Motor neuron (in vitro differentiated cells): ENCODE data around the gene SLC22A16. TPM values are rescaled to one million over a fixed set of nuclear protein-coding genes. Genes with fewer than 3 reads are reported as not detected.

Source experiments
- ATAC-seq, 8 experiments: fragments of 200-7000 bp; cut with Tn5 transposase; replicated peaks in 6 of 8; 2 replicates each; pipeline ENCODE4 v1.8.0; 2021; ENCODE audit warnings: mild to moderate bottlenecking in 8 of 8, moderate library complexity in 8 of 8
- H3K27ac ChIP-seq, 2 donors: fragments of 250-450 bp; sonication (Bioruptor Pico); 2 replicates each; pipeline ENCODE4 v1.9.0; 2021; ENCODE audit warnings: antibody characterized with exemption in 2 of 2, mild to moderate bottlenecking in 2 of 2, moderate library complexity in 1 of 2
- H3K4me1 ChIP-seq, 2 donors: fragments of 250-450 bp; sonication (Bioruptor Pico); replicated peaks in 1 of 2; 2 replicates each; pipeline ENCODE4 v1.6.1; 2021; ENCODE audit warnings: antibody characterized with exemption in 2 of 2, mild to moderate bottlenecking in 2 of 2, moderate library complexity in 1 of 2
- H3K4me3 ChIP-seq, 5 donors: fragments of 250-450 bp; sonication (Bioruptor Pico); 2 replicates each; pipeline ENCODE4 v1.9.0; 2021; ENCODE audit warnings: antibody characterized with exemption in 5 of 5, mild to moderate bottlenecking in 5 of 5, moderate library complexity in 4 of 5
- WGBS, 10 experiments: fragments of 450-650 bp; shearing (Covaris generic); methylation state at CpG; one replicate each; pipeline ENCODE4 v1.0.0; 2022; 5-methylcytosine and 5-hydroxymethylcytosine counted together
- in situ Hi-C, 9 experiments: fragments of 400-800 bp; cut with MboI; loops; one replicate each; pipeline ENCODE4 v1.15.0; 2021; ENCODE audit warnings: low sequenced_read_pairs in 9 of 9, low pct_unique_long_range_greater_than_20kb in 2 of 9; ENCODE audit not compliant: unreplicated experiment in 9 of 9
- total RNA-seq, 8 experiments: library from RNA; unstranded; fragments of 300-600 nt; gene quantifications; 2 replicates each; pipeline versions ENCODE4 v1.2.3 to v1.2.4, GENCODE V29; 2022

The SLC22A16 gene, protein sequence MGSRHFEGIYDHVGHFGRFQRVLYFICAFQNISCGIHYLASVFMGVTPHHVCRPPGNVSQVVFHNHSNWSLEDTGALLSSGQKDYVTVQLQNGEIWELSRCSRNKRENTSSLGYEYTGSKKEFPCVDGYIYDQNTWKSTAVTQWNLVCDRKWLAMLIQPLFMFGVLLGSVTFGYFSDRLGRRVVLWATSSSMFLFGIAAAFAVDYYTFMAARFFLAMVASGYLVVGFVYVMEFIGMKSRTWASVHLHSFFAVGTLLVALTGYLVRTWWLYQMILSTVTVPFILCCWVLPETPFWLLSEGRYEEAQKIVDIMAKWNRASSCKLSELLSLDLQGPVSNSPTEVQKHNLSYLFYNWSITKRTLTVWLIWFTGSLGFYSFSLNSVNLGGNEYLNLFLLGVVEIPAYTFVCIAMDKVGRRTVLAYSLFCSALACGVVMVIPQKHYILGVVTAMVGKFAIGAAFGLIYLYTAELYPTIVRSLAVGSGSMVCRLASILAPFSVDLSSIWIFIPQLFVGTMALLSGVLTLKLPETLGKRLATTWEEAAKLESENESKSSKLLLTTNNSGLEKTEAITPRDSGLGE
- under 1 TPM in 5 of 8 experiments, not detected in 3; 0.08 to 0.81 (median 0.56) TPM for total RNA-seq

DNA sequence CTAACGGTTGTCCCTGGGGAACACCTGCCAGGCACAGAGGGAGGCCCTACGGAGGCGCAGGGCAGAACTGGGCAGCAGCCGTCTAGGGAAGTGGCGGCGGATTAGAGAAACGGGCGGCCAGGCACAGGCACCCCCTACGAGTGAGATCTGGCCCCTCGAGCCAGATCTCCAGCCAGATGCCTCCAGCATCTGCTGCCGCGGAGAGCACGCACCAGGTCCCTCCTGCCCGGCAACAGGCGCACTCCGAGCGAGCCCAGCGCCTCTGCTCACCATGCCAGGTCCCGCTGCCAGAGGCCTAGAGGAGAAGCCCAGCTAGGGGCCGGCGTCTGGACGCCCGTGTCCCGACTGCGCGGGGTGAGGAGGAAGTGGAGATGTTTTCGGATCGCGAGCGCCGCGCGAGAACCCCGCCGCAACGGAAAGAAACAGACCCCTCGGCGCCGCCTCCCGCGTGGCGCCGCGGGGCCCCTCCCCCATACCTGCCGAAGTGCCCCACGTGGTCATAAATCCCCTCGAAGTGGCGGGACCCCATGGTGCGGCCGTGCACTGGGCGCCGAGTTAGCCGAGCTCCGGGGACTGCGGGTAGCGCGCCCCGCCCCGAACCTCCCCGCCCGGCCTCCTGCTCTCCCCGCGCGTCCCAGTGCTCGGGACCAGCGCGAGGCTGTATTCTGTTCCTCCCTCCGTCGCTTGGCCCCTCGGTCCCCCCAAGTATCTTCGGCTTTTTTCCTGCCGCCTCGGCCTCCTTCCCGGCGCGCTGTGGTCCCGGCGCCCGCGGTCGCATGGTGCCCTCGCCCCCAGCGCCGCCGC is at the start of gene SLC22A16:
Gene SLC22A16, minus strand, starts transcription at position 568 of the 804 bp plus-strand sequence. Its CDS starts 39 bp downstream, at position 529.
- 0 to 68% (median 46%) methylated on average over 1 to 15 of the region's 85 CpGs; no CpG with 5 or more reads in 4 of the 10 experiments for WGBS, 10 experiments
- ATAC-seq, result peak in 5 of 8 experiments; percentile 18 to 89 (median 84)

DNA sequence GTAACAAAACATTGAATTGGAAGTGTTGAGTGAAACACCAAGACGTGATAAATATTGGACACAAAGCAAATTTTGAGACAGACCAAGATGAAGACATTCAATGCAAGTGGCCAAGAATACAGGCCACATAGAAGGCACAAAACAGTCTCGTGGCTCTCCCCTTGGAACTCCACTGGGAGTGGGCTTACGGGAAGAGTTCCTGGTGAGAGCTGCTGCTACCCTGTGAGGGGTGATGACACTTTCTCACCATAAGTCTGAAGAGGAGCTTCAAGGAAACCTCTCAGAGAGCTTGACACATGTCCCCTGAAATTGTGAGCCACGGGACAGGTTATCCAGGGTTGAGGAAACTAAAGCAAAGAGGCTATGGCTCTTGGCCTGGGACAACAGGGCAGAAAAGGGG is 48.6 kb upstream of the SLC22A16 start:
- 40 to 100% (median 80%) methylated on average over 1 to 3 of the region's 4 CpGs; no CpG with 5 or more reads in 3 of the 10 experiments for WGBS, 10 experiments
- Histone ChIP-seq H3K4me1 (peaks cover 0 to 5% of the 10 kb centered on the region in 2 donors), H3K27ac (no peak overlapping the region), H3K4me3 (no peak overlapping the region)
- ATAC-seq, result no peak
- in situ Hi-C loops, result loop anchor here in 3 of 9 experiments (25.0 kb wide), 3 partner anchors 162 to 687 kb away; no protein-coding TSS in a partner anchor

More for the DNA sequence above, at the start of gene SLC22A16:
- peak within 1 kb of the TSS in 2 of 5 donors; percentile 3 to 20 for H3K4me3 ChIP-seq
- H3K27ac ChIP-seq, result no peak within 1 kb of the TSS
- in situ Hi-C loops, result no loop called here
- no peaks in the 10 kb centered on the region for H3K4me1 ChIP-seq

DNA sequence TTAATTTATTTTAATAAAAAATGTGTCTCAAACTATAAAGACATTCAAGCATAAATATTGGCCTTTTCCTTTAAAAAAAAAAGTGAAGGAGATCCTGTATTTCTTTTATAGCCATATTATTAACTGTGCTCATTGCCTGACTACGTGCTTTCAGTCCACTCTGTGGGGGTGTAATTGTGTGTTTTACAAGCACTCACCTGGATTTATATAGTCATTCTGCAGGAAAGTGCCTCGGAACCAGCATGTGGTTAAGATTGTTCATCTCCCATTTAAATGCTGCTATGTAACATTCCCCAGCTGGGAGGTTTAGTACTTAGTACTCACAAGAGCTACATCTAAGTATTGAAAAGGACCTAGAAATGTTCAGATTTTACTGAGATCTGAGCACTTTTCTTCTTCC is 47.9 kb upstream of the SLC22A16 start:
- WGBS, 10 experiments, result 40 to 100% (median 85%) methylated on average over 1 to 2 of the region's 2 CpGs
- Histone ChIP-seq H3K27ac (no peak overlapping the region), H3K4me3 (no peak overlapping the region), H3K4me1 (peaks cover 0 to 7% of the 10 kb centered on the region in 2 donors)
- ATAC-seq, result no peak
- in situ Hi-C loops, result no loop called here

DNA sequence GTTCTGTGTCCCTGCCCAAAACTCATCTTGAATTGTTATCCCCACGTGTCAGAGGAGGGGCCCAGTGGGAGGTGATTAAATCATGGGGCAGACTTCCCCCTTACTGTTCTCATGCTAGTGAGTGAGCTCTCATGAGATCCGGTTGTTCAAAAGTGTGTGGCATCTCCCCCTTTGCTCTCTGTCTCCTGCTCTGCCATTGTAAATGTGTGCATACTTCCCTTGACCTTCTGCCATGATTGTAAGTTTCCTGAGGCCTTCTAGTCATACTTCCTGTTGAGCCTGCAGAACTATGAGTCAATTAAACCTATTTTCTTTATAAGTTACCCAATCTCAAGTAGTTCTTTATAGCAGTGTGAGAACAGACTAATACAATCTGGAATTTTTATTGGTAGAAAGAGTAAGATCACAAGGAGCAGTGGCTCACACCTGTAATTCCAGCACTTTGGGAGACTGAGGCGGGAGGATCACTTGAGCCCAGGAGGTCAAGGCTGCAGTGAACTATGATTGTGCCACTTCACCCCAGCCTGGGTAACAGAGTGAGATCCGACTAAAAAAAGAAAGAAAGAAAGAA is 47.1 kb upstream of the SLC22A16 start:
- no peak for ATAC-seq
- in situ Hi-C loops, result no loop called here

DNA sequence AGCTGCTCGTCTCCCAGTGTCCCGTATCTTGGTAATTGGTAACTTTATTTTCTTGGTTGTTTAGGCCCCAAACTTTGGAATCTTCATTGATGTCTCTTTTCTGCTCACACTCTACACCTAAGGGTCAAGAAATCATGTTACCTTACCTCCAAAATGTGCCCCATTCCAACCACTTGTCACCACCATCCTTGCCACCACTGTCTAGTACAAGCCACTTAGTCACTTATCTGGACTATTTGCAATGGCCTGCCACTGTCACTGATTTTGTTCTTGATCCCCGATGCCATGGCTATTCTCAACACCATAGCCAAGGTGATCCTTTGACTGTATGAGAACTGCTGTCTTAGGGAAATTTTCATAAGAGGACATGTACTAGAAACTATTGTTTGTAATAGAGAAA is 46.0 kb upstream of the SLC22A16 start:
- no peak for ATAC-seq
- Histone ChIP-seq H3K4me1 (peaks cover 0 to 7% of the 10 kb centered on the region in 2 donors), H3K4me3 (no peak overlapping the region), H3K27ac (no peak overlapping the region)
- in situ Hi-C loops, result no loop called here
- 59 to 100% (median 100%) methylated on average over 1 to 3 of the region's 3 CpGs; no CpG with 5 or more reads in 1 of the 10 experiments for WGBS, 10 experiments

More for the DNA sequence above, 47.1 kb upstream of the SLC22A16 start:
- WGBS, 10 experiments, result 47 to 100% (median 73%) methylated on average over 1 to 4 of the region's 4 CpGs; no CpG with 5 or more reads in 2 of the 10 experiments
- H3K4me1 ChIP-seq, result peaks cover 0 to 7% of the 10 kb centered on the region in 2 donors
- no peak overlapping the region for H3K27ac ChIP-seq
- H3K4me3 ChIP-seq, result no peak overlapping the region

DNA sequence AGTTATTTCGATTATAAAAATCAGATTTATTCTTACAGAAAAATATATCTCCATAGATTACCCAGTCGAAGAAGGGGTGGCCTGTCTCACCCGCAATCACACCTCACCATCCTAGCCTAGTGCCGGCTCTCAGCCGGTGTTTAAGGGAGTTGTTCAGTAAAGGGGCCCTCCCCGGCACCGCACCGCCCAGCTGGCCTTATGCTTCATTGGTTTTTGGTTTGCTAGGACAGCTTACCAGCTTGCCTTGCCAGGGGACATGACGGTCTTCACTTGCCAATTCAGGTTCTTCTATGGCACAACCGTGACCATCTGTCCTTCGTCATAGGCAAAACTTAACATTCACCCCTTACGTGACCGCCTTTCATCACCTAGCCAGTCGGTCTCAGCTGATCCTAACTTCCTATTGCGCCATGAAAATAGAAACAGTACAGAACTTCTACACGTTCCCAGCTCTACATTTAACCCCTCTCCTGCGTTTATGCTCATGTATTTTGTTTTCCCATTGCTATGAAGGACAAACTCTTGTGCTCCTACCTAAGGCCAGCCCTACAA is 44.7 kb upstream of the SLC22A16 start:
- Histone ChIP-seq H3K27ac (no peak overlapping the region), H3K4me3 (no peak overlapping the region), H3K4me1 (peaks cover 0 to 7% of the 10 kb centered on the region in 2 donors)
- WGBS, 10 experiments, result 85 to 96% (median 90%) methylated on average over 3 to 12 of the region's 17 CpGs; no CpG with 5 or more reads in 1 of the 10 experiments
- in situ Hi-C loops, result no loop called here
- ATAC-seq, result no peak

DNA sequence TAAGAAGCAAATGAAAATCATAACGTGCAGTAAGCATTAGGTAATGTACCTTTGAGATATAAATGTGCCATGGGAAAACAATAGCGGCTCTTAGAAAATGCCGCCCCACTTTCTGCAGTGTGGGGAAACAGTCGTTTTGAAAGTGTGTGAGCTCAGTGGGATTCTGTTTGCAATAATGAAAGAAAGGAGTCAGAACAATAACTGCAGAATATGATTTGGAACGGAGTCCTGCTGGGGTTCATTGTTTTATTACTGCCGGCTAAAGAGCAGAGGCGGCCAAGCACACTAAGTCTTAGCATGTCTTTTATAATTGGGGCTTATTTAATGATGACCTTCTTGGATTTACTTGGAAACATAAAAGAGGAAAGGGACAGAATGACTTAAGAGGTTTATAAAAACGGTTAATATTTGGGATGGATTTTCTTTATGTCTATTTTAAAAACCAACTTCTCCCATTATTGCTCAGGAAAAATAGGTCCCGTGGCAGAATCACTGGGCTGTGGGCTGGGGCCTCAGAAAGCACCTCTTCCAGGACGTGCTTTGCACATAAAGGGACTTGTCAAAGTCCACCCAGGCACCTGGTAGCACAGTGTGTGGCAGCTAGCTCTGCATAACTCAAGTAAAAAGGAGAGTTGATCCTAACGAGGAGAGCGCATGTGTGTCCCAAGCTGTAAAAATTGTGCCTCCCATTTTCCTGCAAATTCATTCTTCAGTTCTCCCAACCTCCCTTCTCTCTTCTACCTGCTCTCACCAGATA is 44.0 kb upstream of the SLC22A16 start:
- no peak for ATAC-seq
- Histone ChIP-seq H3K4me1 (peaks cover 0 to 7% of the 10 kb centered on the region in 2 donors), H3K27ac (no peak overlapping the region), H3K4me3 (no peak overlapping the region)
- in situ Hi-C loops, result no loop called here
- 28 to 90% (median 58%) methylated on average over 2 to 12 of the region's 12 CpGs for WGBS, 10 experiments

DNA sequence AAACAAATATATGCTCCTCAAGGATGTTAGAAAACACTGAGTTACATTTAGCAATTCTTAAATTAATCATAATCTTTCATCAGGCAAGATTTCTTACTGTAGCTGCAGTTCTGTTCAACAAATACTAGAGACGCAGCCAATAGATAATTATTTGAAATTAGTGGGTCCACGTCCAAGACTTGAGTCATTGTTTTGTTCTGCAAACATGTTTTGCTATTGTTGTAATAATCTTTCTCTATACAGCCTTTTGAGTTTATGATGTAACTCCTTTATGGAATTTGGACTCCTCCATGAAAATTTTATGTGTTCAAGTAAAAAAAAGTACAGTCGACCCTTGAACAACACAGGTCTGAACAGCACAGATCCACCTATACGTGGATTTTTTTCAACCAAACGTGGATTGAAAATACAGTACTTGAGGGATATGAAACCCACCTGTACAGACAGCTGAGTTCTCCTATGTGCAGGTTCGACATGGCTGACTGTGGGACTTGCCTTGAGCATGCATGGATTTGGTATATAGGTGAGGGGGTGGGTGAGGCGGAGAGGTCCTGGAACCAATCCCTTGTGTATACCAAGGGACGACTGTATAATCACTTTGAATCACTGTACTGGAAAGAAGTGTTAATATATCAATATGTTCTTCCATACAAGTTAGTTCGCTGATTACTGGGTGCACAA is 41.3 kb upstream of the SLC22A16 start:
- peaks cover 0 to 7% of the 10 kb centered on the region in 2 donors for H3K4me1 ChIP-seq
- WGBS, 10 experiments, result 42 to 100% (median 73%) methylated on average over 1 to 8 of the region's 9 CpGs; no CpG with 5 or more reads in 2 of the 10 experiments
- H3K4me3 ChIP-seq, result no peak overlapping the region
- no peak overlapping the region for H3K27ac ChIP-seq
- in situ Hi-C loops, result no loop called here
- ATAC-seq, result peak in 1 of 8 experiments; percentile 25

DNA sequence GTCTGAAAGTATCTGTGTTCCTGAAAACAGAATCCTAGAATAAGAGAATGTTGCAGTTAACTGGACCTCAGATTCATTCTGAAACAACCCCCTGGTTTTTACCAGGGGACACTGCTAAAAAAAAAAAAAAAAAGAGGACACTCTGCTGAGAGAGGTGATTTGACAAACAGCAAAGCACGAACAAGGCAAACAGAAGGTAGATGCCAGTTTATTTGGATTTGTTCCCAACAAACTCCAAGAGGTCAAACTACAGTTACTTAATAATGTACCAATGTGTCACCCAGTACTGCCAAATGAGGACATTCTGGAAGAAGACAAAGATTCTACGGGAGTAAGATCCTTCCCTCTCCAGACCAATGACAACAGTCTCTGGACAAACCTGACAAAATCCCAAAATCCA is 40.6 kb upstream of the SLC22A16 start:
- in situ Hi-C loops, result no loop called here
- ATAC-seq, result no peak
- Histone ChIP-seq H3K4me3 (no peak overlapping the region), H3K4me1 (peaks cover 0 to 7% of the 10 kb centered on the region in 2 donors), H3K27ac (no peak overlapping the region)
- WGBS, 10 experiments, result 60 to 95% (median 80%) methylated on average over 1 to 2 of the region's 2 CpGs

DNA sequence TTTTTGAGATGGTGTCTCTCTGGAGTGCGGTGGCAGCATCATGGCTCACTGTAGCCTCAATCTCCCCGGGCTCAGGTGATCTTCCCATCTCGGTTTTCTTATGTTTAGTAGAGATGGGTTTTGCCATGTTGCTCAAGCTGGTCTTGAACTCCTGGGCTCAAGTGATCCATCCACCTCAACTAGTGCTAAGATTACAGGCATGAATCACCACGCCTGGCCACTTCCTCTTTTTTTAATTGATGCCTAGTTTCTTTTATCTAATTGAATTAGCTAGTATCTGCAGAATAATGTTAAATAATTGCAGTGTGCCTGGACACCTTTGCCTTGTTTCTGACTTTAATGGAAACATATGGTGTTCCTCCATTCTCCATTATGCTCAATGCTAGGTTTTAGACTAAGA is 38.4 kb upstream of the SLC22A16 start:
- Histone ChIP-seq H3K27ac (no peak overlapping the region), H3K4me3 (no peak overlapping the region), H3K4me1 (peaks cover 0 to under 1% of the 10 kb centered on the region in 2 donors)
- 17 to 100% (median 90%) methylated on average over 1 to 4 of the region's 4 CpGs; no CpG with 5 or more reads in 1 of the 10 experiments for WGBS, 10 experiments
- ATAC-seq, result no peak
- in situ Hi-C loops, result no loop called here

DNA sequence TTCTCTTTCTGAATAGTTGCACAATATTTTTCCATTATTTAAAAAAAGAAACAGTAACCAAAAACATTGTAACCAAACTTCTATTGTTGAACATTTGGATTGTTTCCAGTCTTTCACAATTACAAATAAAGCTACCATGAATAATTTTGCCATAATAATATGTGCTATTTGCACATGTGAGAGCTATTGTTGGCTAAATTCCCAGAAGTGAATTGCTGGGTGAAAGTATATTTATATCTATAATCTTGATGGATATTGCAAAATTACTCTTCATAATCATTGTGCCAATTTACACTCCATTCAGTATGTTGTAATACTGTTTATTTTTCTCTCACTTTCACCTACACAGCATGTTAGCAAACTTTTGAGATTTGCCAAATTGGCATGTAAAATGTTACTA is 36.6 kb upstream of the SLC22A16 start:
- in situ Hi-C loops, result no loop called here

More for the DNA sequence above, 36.6 kb upstream of the SLC22A16 start:
- peak in 2 of 8 experiments; percentile 5 to 35 for ATAC-seq
- Histone ChIP-seq H3K4me3 (no peak overlapping the region), H3K4me1 (no peaks in the 10 kb centered on the region), H3K27ac (no peak overlapping the region)
